Neural crest cell (in vitro differentiated cells): ENCODE measurements around the gene MECP2. TPM values are rescaled to one million over a fixed set of nuclear protein-coding genes. Genes with fewer than 3 reads are reported as not detected.

ENCODE experiments used
- DNase-seq: peaks from one replicate; pipeline ENCODE4 v3.0.0; 2021; ENCODE audit warnings: low read depth, mixed read lengths, low spot score
- H3K27ac Mint-ChIP-seq: one replicate; pipeline ENCODE4 v1.8.0; 2021; ENCODE audit warnings: mild to moderate bottlenecking, mixed read lengths; ENCODE audit not compliant: unreplicated experiment
- H3K27me3 Mint-ChIP-seq: 2 replicates; pipeline ENCODE4 v1.8.0; 2021; ENCODE audit warnings: low read depth, mild to moderate bottlenecking, mixed read lengths
- H3K36me3 Mint-ChIP-seq: 2 replicates; pipeline ENCODE4 v1.8.0; 2021; ENCODE audit warnings: low read depth, mild to moderate bottlenecking, mixed read lengths
- H3K4me1 Mint-ChIP-seq: 2 replicates; pipeline ENCODE4 v1.8.0; 2021; ENCODE audit warnings: mixed read lengths
- H3K4me3 Mint-ChIP-seq: one replicate; pipeline ENCODE4 v1.8.0; 2021; ENCODE audit warnings: mild to moderate bottlenecking, mixed read lengths
- H3K9me3 Mint-ChIP-seq: 2 replicates; pipeline ENCODE4 v1.8.0; 2021; ENCODE audit warnings: mixed read lengths
- CTCF ChIP-seq: fragments of 200-600 bp; sonication (generic); conservative IDR thresholded peaks from 2 replicates; pipeline ENCODE4 v1.5.0; 2021; ENCODE audit warnings: antibody characterized with exemption, mild to moderate bottlenecking
- total RNA-seq: library from RNA; stranded (reverse); gene quantifications from 2 replicates; pipeline ENCODE4 v1.2.1, GENCODE V29; 2021

The MECP2 gene
- total RNA-seq, 1 donor from 2014 or later, result 49.1 TPM

GRCh38 chrX:154115071-154115470 is 17.6 kb upstream of the MECP2 start:
- Mint-ChIP-seq H3K4me3 (no peak overlapping the region), H3K36me3 (peaks cover 3% of the 10 kb centered on the region), H3K27me3 (no peaks in the 10 kb centered on the region), H3K9me3 (peaks cover 3% of the 10 kb centered on the region), H3K27ac (no peak overlapping the region), H3K4me1 (peaks cover 15% of the 10 kb centered on the region)
- no peak for DNase-seq
- TF ChIP-seq CTCF, result no peak

GRCh38 chrX:154114652-154115051 is 17.1 kb upstream of the MECP2 start:
- Mint-ChIP-seq H3K27ac (no peak overlapping the region), H3K4me3 (no peak overlapping the region), H3K4me1 (peaks cover 15% of the 10 kb centered on the region), H3K9me3 (peaks cover 5% of the 10 kb centered on the region), H3K27me3 (no peaks in the 10 kb centered on the region), H3K36me3 (peaks cover 3% of the 10 kb centered on the region)
- no peak for DNase-seq
- TF ChIP-seq CTCF, result no peak

- Mint-ChIP-seq H3K27ac (peak overlapping the region; percentile 38), H3K4me3 (no peak overlapping the region), H3K27me3 (no peaks in the 10 kb centered on the region), H3K36me3 (peaks cover 3% of the 10 kb centered on the region), H3K4me1 (peaks cover 15% of the 10 kb centered on the region), H3K9me3 (peaks cover 7% of the 10 kb centered on the region)
- DNase-seq, result no peak
- TF ChIP-seq CTCF, result no peak
Observed at GRCh38 chrX:154113729-154114128, 16.2 kb upstream of the MECP2 start.

GRCh38 chrX:154098551-154098950 is 1.0 kb upstream of the MECP2 start:
- Mint-ChIP-seq H3K27me3 (no peaks in the 10 kb centered on the region), H3K4me1 (peaks cover 36% of the 10 kb centered on the region), H3K4me3 (peak overlapping the region; percentile 87), H3K9me3 (peaks cover 8% of the 10 kb centered on the region), H3K27ac (peak overlapping the region; percentile 23), H3K36me3 (peaks cover 3% of the 10 kb centered on the region)
- DNase-seq, result no peak
- TF ChIP-seq CTCF, result no peak

- Mint-ChIP-seq H3K27me3 (no peaks in the 10 kb centered on the region), H3K4me3 (peak overlapping the region; percentile 86), H3K27ac (no peak overlapping the region), H3K4me1 (peaks cover 47% of the 10 kb centered on the region), H3K36me3 (peaks cover 2% of the 10 kb centered on the region), H3K9me3 (peaks cover 6% of the 10 kb centered on the region)
- TF ChIP-seq CTCF, result no peak
- DNase-seq, result peak; percentile 55
Observed at GRCh38 chrX:154097003-154097588, 421 bp downstream of the MECP2 start.
